GM21390 (cell line): Measurements from ENCODE around the gene PLAGL1.
"Not testable (repeated sequence)": the region's sequence is repeated elsewhere in the genome, so short reads cannot be mapped to it uniquely, and the experiment has no call there.

Experiments
- ATAC-seq: cut with Tn5 transposase; IDR thresholded peaks from one replicate; pipeline ENCODE4 v1.9.1; 2021; ENCODE audit not compliant: unreplicated experiment

Gene PLAGL1, protein sequence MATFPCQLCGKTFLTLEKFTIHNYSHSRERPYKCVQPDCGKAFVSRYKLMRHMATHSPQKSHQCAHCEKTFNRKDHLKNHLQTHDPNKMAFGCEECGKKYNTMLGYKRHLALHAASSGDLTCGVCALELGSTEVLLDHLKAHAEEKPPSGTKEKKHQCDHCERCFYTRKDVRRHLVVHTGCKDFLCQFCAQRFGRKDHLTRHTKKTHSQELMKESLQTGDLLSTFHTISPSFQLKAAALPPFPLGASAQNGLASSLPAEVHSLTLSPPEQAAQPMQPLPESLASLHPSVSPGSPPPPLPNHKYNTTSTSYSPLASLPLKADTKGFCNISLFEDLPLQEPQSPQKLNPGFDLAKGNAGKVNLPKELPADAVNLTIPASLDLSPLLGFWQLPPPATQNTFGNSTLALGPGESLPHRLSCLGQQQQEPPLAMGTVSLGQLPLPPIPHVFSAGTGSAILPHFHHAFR

GRCh38 chr6:144008120-144008811 is at the start of gene PLAGL1:
Gene PLAGL1 (minus strand): TSS chr6:144008259. CDS start chr6:143948136, 60,123 bp downstream.
- peak; percentile 60 for ATAC-seq

DNA sequence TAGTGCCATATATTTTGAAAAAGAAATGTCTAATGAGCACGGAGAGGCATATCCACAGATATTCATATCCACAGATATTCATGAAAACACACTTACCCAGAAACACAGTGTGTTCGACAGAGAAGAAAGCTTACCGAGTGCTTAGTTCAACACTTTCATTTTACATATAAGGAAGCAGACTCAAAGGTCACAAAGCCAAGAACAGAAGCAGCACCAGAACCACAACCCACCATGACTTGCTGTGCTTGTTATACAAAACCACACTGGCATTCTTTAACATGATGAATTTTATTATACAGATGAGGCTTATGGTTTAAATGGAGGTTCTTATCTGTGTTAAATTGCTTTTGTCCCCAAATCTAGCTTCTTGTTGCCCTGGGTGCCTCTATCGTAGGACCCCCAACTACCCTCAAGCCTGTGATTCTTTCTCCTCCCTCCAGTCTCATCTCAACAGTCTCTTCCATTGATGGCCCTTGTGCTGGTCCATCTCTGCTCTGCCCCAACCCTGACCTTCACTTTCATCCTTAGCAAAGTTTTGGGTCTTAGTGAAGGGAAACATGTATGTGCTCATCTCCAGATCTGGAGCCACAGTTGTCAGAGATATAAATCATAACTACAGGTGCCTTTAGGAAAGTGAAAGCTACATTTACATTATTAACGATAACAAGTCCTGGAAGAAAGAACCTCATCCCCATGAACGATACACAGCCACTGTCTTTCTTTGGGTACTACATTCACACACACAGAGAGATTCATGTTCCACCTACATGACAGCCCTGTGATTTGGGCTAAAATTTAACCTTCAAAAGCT is 47.3 kb upstream of the PLAGL1 start:
- ATAC-seq, result peak; percentile 86

DNA sequence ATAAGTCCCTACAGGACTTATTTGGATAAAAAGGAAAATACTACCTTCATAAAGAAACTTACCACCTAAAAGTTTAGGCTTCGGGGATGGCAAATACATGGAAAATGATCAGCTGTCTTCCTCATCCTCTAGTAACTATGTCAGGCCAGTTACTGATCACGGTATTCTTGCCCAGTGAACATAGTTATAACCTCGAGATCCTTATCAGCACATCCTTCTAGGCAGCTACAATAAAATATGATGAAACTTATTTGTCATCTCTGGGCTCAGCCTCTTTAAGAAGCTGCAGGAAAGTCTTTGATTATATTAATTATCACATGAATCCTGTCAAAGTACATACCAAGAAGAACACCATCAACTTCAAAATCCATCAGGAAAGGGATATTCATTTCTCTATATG is 45.5 kb upstream of the PLAGL1 start:
- ATAC-seq, result no peak

DNA sequence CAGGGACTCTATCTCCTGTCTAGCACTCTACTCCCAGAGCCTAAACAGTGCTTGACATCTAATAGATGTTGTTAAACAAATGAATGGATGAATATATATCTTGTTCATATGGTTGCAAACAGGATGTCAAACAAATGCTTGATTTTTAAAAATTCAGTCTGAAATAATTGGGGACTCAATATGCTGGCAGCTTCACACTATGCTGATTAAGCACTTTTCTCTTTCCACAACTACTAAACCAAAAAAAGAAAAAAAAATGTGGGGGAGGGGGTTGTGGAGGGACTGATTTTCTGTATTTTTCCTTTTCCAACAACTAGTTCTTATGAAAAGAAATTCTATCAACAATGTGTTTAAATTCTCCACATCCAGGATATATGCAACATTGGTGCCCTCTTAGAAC is 44.4 kb upstream of the PLAGL1 start:
- ATAC-seq, result no peak

- ATAC-seq, result no peak
These were observed 41.3 kb upstream of the PLAGL1 start for GRCh38 chr6:144049386-144049785.

DNA sequence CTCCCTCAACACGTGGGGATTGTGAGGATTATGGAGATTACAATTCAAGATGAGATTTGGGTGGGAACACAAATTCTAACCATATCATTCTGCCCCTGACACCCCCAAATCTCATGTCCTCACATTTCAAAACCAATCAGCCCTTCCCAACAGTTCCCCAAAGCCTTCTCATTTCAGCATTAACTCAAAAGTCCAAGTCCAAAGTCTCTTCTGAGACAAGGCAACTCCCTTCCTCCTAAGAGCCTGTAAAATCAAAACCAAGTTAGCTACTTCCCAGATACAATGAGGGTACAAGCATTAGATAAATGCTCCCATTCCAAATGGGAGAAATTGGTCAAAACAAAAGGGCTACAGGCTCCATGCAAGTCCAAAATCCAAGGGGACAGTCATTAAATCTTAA is 39.6 kb upstream of the PLAGL1 start:
- no peak for ATAC-seq

- not testable (repeated sequence) for ATAC-seq
These were observed 38.6 kb upstream of the PLAGL1 start for GRCh38 chr6:144046672-144047071.

- ATAC-seq, result not testable (repeated sequence)
These were observed 36.9 kb upstream of the PLAGL1 start for GRCh38 chr6:144044989-144045388.

- ATAC-seq, result peak; percentile 20
These were observed 28.8 kb upstream of the PLAGL1 start for GRCh38 chr6:144036835-144037195.

DNA sequence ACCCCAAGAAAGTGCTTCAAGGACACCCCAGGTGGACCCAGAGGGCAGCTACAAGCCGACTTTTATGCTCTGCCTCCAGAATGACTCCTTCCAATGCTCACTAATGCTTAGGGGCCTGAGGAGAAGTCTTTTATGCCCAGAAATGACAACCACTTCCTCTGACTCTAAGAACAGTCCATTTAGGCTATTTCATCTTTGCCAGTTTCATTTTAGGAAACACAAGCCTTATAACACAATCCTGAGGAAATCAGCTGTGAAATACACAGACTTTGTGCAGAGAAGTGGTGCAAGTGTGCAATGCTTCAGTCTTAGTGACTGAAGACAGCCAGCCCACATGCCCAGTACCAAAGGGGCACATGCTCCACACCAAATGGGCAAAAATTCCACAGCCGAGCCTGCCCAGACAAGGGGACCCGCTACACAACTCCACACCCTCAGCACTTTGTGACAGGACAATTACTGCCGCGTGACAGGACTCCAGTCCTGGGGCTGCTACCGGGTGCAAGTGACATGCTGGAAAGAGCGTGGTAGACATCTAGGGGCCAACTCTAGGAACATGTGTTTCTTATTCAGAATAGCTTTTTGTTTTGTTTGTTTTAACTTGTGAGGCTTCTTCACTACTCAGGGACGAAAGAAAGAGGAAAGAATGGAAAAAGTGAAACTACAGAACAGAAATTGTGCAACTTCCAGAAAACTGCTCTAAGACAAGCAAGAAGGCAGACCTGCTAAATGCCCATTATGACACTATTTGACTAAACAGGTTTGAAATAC is 28.2 kb upstream of the PLAGL1 start:
- peak; percentile 83 for ATAC-seq

- ATAC-seq, result no peak
These were observed 27.4 kb upstream of the PLAGL1 start for GRCh38 chr6:144035416-144035815.

- ATAC-seq, result no peak
These were observed 26.0 kb upstream of the PLAGL1 start for GRCh38 chr6:144033816-144034735.

GRCh38 chr6:144029452-144029851 is 21.4 kb upstream of the PLAGL1 start:
- ATAC-seq, result no peak

- ATAC-seq, result no peak
These were observed 20.0 kb upstream of the PLAGL1 start for GRCh38 chr6:144027932-144028587.

DNA sequence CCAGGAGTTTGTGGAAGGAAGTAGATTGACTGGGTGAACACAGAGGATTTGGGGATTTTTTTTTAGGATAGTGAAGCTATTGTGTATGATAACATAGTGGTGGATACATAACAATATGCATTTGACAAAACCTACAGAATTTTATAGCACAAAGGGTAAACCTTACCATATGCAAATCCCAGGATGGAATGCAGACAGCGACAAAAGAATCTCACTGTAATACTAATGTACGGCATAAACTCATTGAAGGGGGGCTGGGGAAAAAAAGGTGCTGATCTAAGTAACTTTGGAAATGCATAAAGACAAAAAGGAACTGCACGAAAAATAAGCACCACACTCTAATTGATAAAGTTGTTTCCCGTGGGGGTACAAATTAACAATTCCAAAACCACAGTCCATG is 15.2 kb upstream of the PLAGL1 start:
- ATAC-seq, result no peak

- no peak for ATAC-seq
These were observed 11.9 kb upstream of the PLAGL1 start for GRCh38 chr6:144019929-144020328.

GRCh38 chr6:144017166-144018094 is 9.4 kb upstream of the PLAGL1 start:
- no peak for ATAC-seq

DNA sequence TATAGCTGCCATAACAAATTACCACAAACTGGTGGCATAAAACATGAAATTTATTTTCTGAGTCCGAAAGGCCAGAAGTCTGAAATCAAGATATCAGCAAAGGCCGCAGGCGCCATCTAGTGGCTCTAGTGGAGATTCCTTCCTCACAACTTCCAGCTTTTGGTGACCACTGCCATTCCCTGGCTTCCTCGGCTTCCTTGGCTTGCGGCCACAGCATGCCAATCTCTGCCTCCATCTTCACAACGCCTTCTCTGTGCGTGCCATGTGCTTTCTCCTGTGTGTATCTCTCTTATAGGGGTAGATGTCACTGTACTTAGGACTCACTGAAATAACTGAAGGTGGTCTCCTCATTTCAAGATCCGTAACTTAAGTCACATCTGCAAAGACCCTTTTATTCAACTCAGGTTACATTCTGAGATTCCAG is 5.4 kb upstream of the PLAGL1 start:
- no peak for ATAC-seq
